ENCODE data around the gene ARID1B. TPM values are rescaled to one million over a fixed set of nuclear protein-coding genes. Genes with fewer than 3 reads are reported as not detected.

Gene ARID1B
- total RNA-seq, 6 experiments from 2014 or later = 23.2 to 35.3 (median 30.7) TPM

DNA sequence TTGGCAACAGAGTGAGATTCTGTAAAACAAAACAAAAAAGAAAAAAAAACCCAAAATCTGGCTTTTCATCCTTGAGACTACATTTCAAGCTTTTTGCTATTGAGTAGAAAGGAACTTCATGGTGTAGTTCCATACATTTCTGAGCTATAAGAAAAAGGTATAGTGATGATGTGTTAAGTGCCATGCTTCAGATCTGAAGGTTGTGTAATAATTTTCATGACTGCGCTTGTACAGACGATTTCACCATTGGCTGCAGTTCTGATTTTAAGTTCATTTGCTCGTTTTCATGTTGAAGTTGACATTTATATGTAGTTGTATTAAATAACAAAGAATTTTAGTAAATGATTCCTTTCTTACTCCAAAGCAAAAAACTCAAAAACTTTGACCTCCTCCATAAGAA, 247.6 kb downstream of the ARID1B start:
- 68% methylated on average over 3 of the region's 3 CpGs for WGBS (ENCODE audit: insufficient coverage, low coverage, low lambda C conversion rate, missing lambda C conversion rate)
- H3K27ac ChIP-seq = no peak overlapping the region

DNA sequence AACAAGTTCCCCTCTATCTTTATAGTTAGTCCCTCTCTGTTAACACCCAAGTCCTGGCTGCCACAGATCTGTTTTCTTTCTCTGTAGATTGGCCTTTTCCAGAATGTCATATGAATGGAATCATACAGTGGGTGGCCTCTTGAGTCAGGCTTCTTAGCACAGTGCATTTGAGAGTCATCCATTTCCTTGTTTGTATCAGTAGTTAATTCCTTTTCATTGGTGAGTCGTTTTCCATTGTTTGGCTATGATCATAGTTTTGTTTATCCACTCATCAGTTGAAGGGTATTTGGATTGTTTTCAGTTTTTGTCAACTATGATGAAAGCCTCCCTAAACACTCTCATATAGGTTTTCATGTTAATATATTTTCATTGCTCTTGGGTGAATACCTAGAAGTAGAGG, 248.3 kb downstream of the ARID1B start:
- H3K27ac ChIP-seq = no peak overlapping the region
- no peaks in the 10 kb centered on the region for H3K9me3 ChIP-seq
- no peaks in the 10 kb centered on the region for H3K27me3 ChIP-seq
- peaks cover 0 to 18% (median 3%) of the 10 kb centered on the region in 4 donors for H3K4me1 ChIP-seq
- no peaks in the 10 kb centered on the region for H3K36me3 ChIP-seq
- WGBS (ENCODE audit: insufficient coverage, low coverage, low lambda C conversion rate, missing lambda C conversion rate) = 67% methylated on average over 1 of the region's 1 CpG
- DNase-seq = no peak
- intact Hi-C loops (cut with DNase I) = no loop called here
- TF ChIP-seq, protein P1, sequence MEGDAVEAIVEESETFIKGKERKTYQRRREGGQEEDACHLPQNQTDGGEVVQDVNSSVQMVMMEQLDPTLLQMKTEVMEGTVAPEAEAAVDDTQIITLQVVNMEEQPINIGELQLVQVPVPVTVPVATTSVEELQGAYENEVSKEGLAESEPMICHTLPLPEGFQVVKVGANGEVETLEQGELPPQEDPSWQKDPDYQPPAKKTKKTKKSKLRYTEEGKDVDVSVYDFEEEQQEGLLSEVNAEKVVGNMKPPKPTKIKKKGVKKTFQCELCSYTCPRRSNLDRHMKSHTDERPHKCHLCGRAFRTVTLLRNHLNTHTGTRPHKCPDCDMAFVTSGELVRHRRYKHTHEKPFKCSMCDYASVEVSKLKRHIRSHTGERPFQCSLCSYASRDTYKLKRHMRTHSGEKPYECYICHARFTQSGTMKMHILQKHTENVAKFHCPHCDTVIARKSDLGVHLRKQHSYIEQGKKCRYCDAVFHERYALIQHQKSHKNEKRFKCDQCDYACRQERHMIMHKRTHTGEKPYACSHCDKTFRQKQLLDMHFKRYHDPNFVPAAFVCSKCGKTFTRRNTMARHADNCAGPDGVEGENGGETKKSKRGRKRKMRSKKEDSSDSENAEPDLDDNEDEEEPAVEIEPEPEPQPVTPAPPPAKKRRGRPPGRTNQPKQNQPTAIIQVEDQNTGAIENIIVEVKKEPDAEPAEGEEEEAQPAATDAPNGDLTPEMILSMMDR (IDR thresholded peaks at IDR 0.05) = no peak
- TF ChIP-seq POLR2A (IDR thresholded peaks at IDR 0.05) = no peak
- ATAC-seq = no peak
- no peak overlapping the region for H3K4me3 ChIP-seq

More for the DNA sequence above, 247.6 kb downstream of the ARID1B start:
- H3K4me1 ChIP-seq = peaks cover 0 to 18% (median 3%) of the 10 kb centered on the region in 4 donors
- no peaks in the 10 kb centered on the region for H3K36me3 ChIP-seq
- H3K4me3 ChIP-seq = no peak overlapping the region
- ATAC-seq = no peak
- DNase-seq = no peak
- no peaks in the 10 kb centered on the region for H3K27me3 ChIP-seq
- intact Hi-C loops (cut with DNase I) = no loop called here
- TF ChIP-seq, protein P1 (IDR thresholded peaks at IDR 0.05) = no peak
- no peak for TF ChIP-seq POLR2A (IDR thresholded peaks at IDR 0.05)
- H3K9me3 ChIP-seq = no peaks in the 10 kb centered on the region

DNA sequence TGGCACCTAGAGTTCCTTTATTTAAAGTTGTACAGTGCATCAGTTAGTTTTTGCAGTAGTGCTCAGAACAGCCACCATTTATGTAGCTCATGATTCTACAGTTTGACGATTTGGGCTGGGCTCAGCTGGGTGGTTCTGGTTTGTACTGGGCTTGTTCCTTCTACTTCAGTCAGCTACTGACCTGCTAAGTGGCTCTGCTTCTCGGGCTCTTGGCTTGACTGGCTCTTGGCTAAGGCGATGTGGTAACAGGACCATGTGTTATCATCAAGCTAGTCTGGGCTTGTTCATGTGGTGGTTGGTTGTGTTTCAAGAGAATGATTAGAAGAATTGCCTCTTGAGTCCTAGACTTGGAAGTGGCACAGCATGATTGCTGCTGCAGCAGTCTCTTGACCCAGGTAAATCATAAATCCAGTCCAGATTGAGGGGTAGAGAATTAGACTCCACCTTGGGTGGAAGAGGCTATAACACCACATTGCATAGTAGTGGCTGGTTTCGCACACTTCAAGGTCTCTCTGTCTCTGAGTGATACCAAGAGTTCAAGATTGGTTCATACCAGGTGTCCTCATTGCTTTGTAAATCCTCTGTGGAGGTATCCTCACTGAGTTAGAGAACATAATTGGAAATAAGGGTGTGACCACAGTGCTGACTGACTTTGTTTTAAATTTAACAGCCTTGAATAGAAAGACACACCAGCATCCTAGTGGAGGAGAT, 253.0 kb downstream of the ARID1B start:
- H3K27ac ChIP-seq = no peak overlapping the region
- no peaks in the 10 kb centered on the region for H3K9me3 ChIP-seq
- no peak for ATAC-seq
- TF ChIP-seq POLR2A (IDR thresholded peaks at IDR 0.05) = no peak
- TF ChIP-seq, protein P1 (IDR thresholded peaks at IDR 0.05) = no peak
- DNase-seq = no peak
- intact Hi-C loops (cut with DNase I) = loop anchor here in 1 of 2 donors (10.0 kb wide), 1 partner anchor 155 kb away; no protein-coding TSS in a partner anchor
- WGBS (ENCODE audit: insufficient coverage, low coverage, low lambda C conversion rate, missing lambda C conversion rate) = 80% methylated on average over 1 of the region's 4 CpGs
- H3K4me1 ChIP-seq = peaks cover 0 to 15% (median 6%) of the 10 kb centered on the region in 4 donors
- no peak overlapping the region for H3K4me3 ChIP-seq
- H3K36me3 ChIP-seq = no peaks in the 10 kb centered on the region
- no peaks in the 10 kb centered on the region for H3K27me3 ChIP-seq

DNA sequence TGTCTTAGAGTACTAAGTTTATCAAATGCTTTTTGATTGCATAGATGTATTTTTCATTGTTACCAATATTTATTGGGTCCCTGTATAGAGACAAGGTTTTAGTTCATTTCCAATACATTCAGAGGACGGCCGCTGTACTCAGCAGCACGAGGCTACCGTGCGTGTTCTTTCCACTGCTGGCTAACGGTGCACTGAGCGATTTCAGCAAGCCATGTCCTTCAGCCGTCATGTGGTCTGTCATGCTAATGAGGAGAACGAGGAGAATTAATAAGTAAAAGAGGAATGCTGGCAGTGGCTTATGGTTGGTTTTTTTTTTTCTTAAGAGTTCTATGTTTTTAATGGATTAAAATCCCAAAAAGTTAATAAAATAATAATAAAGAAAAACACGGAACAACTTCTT, 253.6 kb downstream of the ARID1B start:
- no peak for DNase-seq
- H3K36me3 ChIP-seq = no peaks in the 10 kb centered on the region
- H3K9me3 ChIP-seq = no peaks in the 10 kb centered on the region
- intact Hi-C loops (cut with DNase I) = loop anchor here in 1 of 2 donors (10.0 kb wide), 1 partner anchor 154 kb away; no protein-coding TSS in a partner anchor
- over 99% methylated on average over 10 of the region's 10 CpGs for WGBS (ENCODE audit: insufficient coverage, low coverage, low lambda C conversion rate, missing lambda C conversion rate)
- no peaks in the 10 kb centered on the region for H3K27me3 ChIP-seq
- H3K4me3 ChIP-seq = no peak overlapping the region
- ATAC-seq = no peak
- TF ChIP-seq, protein P1 (IDR thresholded peaks at IDR 0.05) = no peak
- TF ChIP-seq POLR2A (IDR thresholded peaks at IDR 0.05) = no peak
- H3K27ac ChIP-seq = no peak overlapping the region
- peaks cover 0 to 15% (median 6%) of the 10 kb centered on the region in 4 donors for H3K4me1 ChIP-seq
